CD4-positive, alpha-beta T cell treated with Interleukin-17A for 4 hours (primary cell): ENCODE results near the gene SLC9A9.

Source experiments
- DNase-seq: peaks from one replicate; pipeline ENCODE4 v3.0.0-alpha.2; 2020; ENCODE audit warnings: mixed read lengths

SLC9A9 gene

GRCh38 chr3:143840636-143841035 is 7.6 kb downstream of the SLC9A9 start:
- DNase-seq: no peak

- DNase-seq: no peak
Measured at GRCh38 chr3:143839980-143840379, 8.3 kb downstream of the SLC9A9 start.

- DNase-seq: no peak
Measured at GRCh38 chr3:143837076-143837475, 11.2 kb downstream of the SLC9A9 start.

DNA sequence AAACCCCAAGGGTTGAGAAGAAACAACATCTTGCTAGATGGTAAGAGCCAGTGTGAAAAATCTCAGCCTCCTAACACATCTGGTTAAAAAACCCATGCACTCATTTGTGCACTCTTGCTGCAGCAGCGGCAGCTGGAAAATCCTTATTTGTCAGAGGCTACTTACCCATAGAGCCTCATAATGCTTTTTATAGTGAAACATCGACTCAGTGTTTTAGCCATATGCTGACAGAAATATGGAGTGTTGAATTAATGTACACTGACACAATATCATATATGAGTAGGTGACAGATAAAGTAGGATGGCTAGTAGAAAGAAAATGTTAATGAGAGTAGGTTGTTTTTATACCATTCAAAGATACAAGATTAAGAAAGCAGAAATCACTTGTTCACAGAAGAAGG is 13.0 kb downstream of the SLC9A9 start:
- no peak for DNase-seq

DNA sequence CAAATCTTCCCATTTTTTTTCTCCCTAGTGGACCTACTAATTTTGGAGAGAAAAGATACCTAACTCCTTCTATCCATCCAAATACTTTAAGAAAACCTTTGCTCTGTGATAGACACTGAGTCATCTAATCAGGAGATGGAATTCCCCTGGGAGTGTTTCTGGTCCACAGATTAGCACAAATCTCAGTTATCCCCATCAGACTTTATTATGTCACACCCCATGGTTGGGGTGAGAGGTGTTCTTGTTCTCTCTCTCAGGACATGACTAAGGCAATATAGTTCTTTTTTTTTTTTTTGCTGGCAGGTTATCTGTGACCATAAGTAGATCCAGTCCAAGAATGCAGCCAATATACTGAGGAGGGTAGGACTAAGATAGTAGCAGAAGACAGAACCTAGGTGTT is 15.8 kb downstream of the SLC9A9 start:
- no peak for DNase-seq

GRCh38 chr3:143831994-143832393 is 16.3 kb downstream of the SLC9A9 start:
- no peak for DNase-seq

DNA sequence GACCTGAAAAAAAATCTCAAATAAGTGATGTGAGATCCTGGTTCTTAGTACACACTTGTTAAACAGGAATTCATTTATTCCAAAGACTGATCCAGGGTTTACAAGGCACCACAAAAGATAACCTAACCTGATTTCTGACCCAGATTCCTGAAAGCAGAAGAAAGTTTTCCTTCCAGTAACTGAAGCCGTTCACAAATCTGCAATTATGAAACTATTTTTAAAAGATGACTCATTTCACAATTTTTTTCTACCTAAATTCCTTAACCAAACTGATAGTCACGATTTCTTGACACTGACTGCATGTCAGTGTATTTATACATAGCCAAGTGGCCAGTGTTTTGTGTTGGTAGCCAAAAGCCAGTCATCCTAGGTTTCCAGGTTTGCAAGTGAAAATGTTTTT is 17.1 kb downstream of the SLC9A9 start:
- no peak for DNase-seq

GRCh38 chr3:143830786-143831185 is 17.5 kb downstream of the SLC9A9 start:
- no peak for DNase-seq

GRCh38 chr3:143830063-143830462 is 18.2 kb downstream of the SLC9A9 start:
- no peak for DNase-seq

DNA sequence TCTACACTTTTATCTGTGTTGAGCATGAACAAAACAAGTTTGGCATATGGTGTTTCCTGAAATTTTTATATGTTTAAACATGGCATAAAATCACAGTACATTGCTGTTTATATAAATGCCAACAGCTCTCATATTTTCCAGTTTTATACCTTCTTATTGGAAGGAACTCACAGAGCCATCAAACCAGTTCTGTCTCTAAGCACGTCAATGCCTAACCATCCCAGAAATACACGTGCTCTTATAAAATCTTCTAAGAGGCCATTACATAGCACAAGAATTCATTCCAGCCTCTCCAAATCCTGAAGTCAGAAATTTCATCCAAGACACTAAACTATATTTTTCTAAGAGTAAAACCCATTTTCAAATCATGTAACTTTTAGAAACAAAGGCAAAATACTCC is 20.8 kb downstream of the SLC9A9 start:
- no peak for DNase-seq

- no peak for DNase-seq
Measured at GRCh38 chr3:143826296-143826695, 22.0 kb downstream of the SLC9A9 start.

DNA sequence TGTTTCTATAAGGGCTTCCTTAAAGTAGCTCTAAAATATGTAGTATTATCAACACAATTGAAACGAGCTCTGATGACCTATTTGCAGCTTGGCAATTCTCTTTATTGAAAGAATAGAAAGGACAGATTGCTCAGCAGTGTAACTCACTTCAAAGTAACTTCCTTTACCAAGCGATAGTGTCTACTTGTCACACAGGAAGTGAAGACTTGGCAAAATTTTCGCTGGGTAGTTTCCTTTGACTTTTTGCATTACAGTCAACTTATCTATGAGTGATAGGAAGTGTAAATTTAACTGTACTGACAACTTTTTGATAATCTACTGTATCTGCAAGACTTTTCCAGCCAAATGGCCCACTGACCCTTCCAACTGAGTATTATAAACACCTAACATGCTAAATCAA is 22.8 kb downstream of the SLC9A9 start:
- DNase-seq: peak; percentile 28

DNA sequence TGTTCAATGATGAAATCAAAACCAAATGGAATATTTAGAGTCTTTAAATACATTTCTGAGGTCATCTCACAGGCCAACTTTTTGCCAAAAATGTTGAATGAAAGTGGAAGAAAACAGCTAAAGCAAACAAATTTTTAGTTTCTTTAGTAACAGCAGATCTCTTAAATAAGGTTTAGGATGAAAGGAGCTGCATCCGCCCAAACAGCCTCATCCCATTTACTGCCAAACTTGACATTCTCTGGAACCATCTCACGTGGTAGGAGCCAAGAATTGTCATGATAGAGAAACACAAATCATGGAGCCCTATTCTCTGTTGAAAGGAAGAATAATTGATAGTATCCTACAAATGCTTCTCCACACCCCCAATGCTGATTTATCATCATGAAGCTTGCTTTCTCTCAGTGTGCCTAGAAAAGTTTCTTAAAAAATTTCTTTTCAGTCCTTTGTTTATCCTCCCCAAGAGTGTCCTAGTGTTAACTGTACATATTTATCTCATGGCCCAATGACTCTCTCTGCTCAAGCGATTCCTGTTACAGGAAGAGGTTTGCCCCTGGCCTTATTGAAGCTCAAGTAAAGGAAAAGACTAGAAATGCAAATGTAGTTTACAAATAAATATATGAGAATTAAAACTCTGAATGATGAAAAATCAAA is 23.4 kb downstream of the SLC9A9 start:
- DNase-seq: no peak

DNA sequence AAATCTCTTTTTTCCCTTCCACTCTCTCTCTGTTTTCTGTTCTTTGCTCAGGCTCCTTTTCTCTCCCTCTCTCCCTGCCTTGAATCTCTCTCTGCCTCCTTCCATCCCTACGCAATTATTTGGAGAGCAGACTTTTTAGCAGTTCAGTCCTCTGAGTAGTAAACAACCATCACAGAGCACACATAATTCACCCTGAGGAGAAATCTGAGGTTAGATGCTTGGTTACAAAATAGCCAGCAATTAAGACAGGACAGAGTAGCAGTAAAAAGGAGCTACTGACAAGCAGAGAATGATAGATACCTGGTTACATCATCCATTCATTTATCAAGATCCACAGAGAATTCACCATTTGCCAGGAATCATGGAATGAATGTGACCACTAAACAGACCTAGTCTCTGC is 25.5 kb downstream of the SLC9A9 start:
- DNase-seq: no peak

DNA sequence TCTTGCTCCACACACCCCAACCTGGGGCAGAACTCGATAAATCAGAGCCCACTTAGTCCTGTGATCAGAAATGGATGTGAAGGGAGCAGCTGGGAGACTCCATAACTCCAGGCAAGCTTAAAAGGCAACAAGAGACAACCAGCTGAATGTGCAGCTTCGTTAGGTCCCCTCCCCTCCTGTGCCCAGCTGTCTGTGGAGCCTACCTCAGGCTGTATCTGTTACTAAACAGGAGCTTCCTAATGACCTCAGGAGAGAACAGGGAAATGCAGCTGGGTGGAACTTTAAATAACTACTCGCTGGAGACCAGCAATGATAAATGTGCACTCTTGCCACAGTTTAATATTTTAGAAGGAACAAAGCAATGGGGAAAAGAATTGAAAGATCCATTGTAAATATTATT is 25.9 kb downstream of the SLC9A9 start:
- DNase-seq: no peak

DNA sequence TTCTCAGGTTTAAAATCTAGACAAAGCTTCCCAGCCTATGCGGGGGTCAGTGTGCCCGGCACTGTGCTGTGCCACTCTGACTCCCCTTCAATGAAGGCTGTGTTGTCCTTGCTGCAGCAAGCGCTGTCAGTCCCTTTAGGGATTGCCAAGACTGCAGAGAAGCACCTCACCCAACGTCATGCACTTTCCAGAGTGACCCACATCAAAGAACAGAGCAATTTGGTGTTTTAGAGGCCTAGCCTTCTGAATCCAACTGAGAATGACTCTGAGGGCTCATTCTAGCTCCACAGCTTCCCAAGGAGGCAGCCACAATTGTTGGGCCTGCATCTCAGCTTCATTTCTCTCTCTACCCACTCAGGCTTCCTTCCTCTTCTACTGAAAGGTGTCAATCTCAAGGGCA is 26.4 kb downstream of the SLC9A9 start:
- no peak for DNase-seq

DNA sequence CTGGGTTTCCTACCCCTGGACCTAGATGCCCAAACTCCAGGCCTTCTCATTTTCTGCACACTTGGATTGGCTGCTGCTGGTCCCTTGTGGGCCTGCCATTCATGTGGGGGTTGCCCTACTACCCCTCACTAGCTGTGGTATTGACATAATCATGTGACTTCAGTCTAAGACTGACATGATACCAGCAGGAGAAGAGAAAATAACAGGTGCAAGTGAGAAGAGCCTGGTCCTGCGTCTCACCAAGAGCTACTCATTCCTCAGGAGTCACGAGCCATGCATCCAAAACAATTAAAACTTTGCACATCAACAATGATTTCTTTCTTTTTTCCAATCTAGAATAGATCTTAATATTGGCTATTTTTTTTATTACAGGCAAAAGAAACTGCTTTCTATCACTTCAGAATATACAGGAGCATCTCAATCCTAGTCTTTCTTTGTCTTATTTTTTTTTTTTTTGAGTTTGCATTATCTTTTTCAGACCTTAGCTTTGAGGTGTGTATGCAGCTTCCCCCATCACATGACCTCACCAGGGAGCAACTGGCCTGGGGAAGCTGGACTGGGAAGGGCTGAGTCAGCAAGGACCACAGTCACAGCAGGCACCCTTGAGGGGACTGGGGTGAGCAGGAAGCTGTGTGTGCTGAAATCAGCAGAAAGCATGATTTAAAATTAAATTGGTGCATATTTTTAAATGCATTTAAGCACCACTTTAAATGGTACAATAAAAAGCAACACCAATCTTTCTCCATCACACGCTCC is 27.6 kb downstream of the SLC9A9 start:
- DNase-seq: no peak

DNA sequence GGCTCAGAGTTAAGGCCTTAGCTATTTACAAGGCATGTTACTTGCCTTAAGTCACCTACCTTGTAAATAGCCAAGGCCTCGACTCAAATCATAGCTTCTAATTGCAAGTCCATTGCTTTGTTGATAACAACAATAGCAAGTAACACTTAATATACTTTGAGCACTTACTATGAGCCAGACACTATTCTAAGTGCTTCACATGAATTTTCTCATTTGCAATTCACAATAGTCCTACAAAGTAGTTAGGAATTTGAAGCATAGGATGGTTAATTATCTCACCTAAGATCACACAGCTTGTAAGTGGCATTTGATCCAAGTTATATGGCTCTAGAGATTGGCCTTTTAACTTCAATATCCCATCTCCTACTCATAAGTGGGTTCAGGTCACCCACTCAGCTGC is 28.4 kb downstream of the SLC9A9 start:
- DNase-seq: no peak

- DNase-seq: no peak
Measured at GRCh38 chr3:143814443-143814889, 33.8 kb downstream of the SLC9A9 start.

GRCh38 chr3:143812481-143812880 is 35.8 kb downstream of the SLC9A9 start:
- no peak for DNase-seq

DNA sequence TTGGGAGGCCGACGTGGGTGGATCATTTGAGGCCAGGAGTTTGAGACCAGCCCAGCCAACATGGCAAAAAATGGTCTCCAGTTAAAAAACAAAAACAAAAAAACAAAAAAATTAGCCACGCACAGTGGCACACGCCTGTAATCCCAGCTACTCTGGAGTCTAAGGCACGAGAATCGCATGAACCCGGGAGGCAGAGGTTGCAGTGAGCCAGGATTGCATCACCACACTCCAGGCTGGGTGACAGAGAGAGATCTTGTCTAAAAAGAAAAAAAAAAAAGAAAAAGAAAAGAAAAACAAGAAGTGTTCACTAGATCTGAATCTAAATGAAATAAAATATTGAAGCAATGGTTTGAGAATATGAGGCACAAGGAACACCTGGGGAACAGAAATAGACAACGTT is 36.7 kb downstream of the SLC9A9 start:
- no peak for DNase-seq

GRCh38 chr3:143810953-143811265 is 37.4 kb downstream of the SLC9A9 start:
- no peak for DNase-seq

GRCh38 chr3:143810166-143810952 is 37.9 kb downstream of the SLC9A9 start:
- no peak for DNase-seq

DNA sequence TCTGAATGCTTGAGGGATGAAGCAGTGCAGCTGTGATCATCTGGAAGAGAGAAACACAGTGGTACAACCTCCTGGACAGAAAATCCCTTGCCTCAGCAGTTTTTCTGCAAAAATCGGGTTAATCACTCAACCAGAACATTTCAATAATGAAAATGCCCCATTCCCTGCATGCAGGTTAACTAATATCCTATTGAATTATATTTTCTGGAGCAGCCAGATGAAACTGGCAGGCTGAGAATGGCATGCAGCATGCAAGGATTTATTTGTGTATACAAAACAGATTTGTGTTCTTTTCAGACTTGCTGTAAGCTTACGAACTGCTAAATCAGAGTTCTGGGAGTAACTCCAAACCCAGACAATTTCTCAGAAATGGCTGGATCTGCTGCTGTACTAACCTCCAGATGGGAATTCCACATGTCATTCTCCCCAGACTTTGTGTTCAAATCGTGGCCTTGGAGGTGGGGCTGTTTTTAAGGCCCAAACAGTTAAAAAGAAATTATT is 39.1 kb downstream of the SLC9A9 start:
- DNase-seq: no peak
